Activated CD8-positive, alpha-beta memory T cell treated with anti-CD3 and anti-CD28 coated beads for 48 hours (primary cell): ENCODE results near the gene TBXAS1.

ENCODE experiments used
- DNase-seq, 3 experiments: peaks; one replicate each; pipeline ENCODE4 v3.0.0-alpha.2; 2020; ENCODE audit warnings: low read depth in 2 of 3, low spot score in 2 of 3

Gene TBXAS1

GRCh38 chr7:140039896-140040295, 210.8 kb downstream of the TBXAS1 start:
- no peak for DNase-seq

GRCh38 chr7:140041659-140042385, 212.8 kb downstream of the TBXAS1 start:
- no peak for DNase-seq

GRCh38 chr7:140042386-140042670, 213.3 kb downstream of the TBXAS1 start:
- DNase-seq = no peak

GRCh38 chr7:140044251-140044650, 215.2 kb downstream of the TBXAS1 start:
- DNase-seq = no peak

- no peak for DNase-seq
Observed at GRCh38 chr7:140045697-140046096, 216.6 kb downstream of the TBXAS1 start.

DNA sequence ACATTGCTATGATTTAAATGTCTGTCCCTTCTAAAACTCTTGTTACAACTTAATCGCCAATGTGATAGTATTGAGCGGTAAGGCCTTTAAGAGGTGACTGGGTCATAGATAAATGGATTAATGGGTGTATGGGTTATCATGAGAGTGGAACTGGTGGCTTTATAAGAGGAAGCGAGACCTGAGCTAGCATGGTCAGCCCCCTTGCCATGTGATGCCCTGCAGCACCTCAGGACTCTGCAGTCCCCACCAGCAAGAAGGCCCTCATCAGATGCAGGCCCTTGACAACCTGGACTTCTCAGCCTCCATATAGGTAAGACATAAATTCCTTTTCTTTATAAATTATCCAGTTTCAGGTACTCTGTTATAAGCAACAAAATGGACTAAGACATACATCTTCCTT, 218.1 kb downstream of the TBXAS1 start:
- DNase-seq = no peak

GRCh38 chr7:140048138-140048537, 219.1 kb downstream of the TBXAS1 start:
- no peak for DNase-seq

GRCh38 chr7:140048989-140049338, 219.9 kb downstream of the TBXAS1 start:
- no peak for DNase-seq

- no peak for DNase-seq
Observed at GRCh38 chr7:140049339-140050024, 220.4 kb downstream of the TBXAS1 start.

GRCh38 chr7:140050100-140050499, 221.0 kb downstream of the TBXAS1 start:
- DNase-seq = no peak

DNA sequence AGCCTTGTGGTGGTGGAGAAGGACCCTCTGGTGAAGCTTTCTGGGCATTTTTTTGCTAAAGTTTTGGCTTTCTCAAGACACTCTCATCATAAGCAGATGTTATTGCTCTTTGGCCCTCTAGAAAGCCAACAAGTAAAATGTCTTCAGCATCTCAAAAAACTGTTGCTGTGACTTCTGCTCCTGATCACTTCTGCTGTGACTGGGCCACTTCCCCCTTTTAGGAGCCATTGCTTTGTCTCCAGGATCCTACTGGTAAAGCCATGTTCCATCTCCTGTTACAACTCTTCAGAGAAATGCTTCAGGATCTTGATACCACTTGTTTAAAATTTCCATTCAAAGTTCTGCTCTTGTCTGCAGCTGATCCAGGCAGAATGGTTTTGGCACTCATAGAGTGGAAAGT, 222.8 kb downstream of the TBXAS1 start:
- DNase-seq = no peak

DNA sequence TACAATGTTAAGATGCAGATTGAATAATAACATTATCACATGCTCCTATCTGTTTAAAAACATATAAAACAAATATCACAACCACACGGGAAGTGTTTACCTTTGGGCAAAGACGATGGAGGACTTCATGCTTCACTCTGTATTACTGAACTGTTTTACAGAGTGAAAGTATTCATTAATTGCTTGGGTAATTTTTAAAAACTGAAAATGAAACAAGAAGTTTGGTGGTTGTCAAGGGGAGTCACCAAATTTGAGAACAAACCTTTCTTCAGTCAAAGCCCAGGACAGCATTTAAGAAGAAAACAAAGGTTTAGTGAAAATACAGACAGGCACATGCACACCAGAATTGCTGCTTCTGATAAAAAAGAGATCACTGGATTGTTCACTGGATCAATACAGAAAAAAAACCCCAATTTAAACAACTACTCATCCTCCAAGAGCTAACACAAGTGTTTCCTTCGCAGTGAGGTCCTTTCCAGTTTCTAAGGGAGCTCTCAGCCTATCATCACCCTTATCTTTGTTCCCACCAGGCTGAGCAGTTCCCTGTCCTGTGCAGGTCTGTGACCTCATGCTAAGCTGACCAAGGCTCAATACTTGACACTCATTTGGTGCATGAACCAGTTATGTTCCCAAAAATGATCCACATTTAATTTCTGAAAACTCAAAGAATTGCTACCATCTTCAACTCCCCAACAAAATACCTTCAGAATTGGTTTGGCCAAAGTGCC, 224.9 kb downstream of the TBXAS1 start:
- no peak for DNase-seq

- DNase-seq = no peak
Observed at GRCh38 chr7:140054751-140055150, 225.7 kb downstream of the TBXAS1 start.

DNA sequence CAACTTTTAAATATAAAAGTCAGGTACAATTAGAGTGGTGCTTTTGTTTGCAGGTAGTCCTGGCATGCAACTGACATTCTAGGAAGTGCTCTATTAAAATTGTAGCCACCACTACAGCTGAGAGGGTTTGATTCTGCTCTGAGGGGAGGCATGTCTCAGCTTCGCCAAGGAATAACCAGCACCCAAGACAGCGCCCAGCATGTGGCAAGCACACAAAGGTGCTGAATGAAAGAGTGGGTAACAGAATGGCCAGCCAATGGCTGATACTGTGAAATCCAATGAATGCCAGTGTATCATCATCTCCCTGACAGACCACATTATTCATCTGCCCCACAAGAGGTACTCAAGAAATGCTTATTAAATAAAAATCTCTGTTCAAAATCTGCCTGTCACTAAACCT, 226.8 kb downstream of the TBXAS1 start:
- no peak for DNase-seq

GRCh38 chr7:140056431-140057142, 227.5 kb downstream of the TBXAS1 start:
- DNase-seq = no peak

GRCh38 chr7:140057143-140057535, 228.1 kb downstream of the TBXAS1 start:
- no peak for DNase-seq

- DNase-seq = no peak
Observed at GRCh38 chr7:140058517-140058916, 229.5 kb downstream of the TBXAS1 start.

DNA sequence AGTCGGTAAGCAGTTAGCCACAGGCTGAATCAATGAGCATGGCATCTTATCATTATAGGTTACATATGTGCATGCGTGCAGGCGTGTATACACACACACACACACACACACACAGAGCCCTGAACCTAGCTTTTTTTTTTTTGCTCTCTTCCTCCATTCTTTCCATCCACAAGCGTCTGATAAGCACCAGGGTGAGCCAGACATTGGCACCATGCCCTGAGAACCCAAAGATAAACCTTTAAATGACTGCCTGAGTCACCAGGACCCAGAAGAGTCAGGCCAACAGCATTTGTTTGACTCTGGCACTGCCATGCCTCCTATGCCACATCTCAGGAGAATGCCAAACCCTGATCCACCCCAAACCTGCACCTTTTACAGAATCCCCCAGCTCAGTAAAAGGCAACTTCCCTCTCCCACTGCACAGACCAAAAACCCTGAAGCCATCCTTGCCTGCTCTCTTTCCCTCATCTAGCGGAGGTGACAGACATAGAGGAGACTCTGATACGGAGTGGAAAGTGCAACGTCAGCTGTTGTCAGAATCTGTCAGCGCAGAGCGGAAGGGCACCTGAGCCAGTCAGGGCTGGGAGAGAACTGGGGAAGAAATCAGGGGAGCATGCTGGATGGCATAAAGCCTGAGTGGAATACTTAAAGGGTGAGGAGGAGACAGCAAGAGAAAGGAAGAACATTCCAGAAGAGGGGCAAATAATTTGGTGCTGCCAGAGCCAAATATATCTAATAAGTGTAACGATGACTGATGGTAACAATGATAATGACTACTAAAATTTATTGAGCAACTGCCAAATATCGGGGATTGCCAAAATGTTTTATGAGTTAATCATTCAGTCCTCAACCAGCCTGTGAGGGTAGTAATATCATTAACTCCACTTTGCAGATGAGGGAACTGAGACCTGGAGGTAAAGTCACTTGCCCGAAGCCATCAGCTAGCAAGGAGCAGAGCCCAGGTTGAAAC, 230.5 kb downstream of the TBXAS1 start:
- DNase-seq = no peak

DNA sequence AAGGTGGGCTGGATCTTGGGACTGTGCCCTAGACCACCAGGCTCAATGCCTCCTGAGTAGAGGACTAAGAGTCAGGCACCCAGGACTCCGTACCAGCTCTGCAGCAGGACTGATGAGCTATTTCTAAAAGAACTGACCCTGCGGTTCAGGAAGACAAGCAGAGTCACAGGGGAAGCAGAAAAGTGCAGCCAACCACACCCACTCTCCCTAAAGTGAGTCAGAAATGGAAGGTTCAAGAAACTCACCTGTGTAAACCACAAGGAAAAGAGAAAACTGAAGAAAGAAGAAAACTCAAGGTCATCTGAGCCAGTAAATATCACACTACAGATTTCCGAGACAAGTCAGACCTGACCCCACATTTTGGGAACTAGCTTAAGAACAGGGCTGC, 231.2 kb downstream of the TBXAS1 start:
- DNase-seq = no peak

DNA sequence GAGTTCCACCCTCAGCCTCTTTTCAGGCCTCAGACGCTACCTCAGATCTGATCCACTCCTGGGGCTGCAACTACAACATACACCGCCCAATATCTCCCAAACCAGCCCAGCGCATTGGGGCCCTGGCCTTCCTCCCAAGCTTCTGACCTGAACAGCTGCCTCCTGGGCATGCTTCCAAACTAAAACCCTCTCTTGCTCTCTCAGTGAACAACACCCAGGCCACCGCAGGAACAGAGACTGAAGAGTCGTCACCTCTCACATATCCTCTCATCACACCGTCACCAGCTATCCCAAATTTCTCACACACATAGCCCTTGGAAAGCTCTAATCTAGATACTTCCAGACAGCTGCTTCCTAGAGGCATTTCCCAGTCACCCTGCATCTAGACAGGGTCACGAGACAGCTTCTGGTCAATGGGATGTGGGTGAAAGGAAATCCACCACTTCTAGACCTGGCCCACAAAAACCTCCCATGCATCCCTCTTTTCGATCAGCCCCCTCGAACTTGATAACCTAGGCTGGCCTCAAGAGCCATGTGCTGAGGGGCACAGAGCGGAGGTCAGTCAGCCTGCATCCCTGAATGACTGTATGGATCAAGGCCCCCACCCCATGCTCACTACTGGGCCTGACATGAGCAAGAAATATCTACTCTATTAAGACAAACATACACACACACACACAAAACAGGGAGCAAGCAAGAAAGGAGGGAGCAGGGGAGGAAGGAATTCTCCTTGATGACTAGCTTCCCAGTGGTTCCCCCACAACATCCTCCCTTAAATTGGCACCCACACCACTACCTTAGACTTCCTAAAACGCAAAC, 231.9 kb downstream of the TBXAS1 start:
- DNase-seq = no peak
